Germinal center (tissue), 1 donor: ENCODE measurements around the gene CREB3L1.

Experiments used
- DNase-seq: peaks from one replicate; pipeline ENCODE4 v3.0.0; 2012; ENCODE audit warnings: mixed read lengths, low spot score

Gene CREB3L1

GRCh38 chr11:46366661-46367161 is 89.2 kb downstream of the CREB3L1 start:
- no peak for DNase-seq

GRCh38 chr11:46367244-46367915 is 89.9 kb downstream of the CREB3L1 start:
- DNase-seq: peak; percentile 66

- DNase-seq: no peak
Observed at GRCh38 chr11:46367916-46368267, 90.4 kb downstream of the CREB3L1 start.

GRCh38 chr11:46369458-46370152 is 92.1 kb downstream of the CREB3L1 start:
- peak; percentile 63 for DNase-seq

- DNase-seq: no peak
Observed at GRCh38 chr11:46370253-46370652, 92.8 kb downstream of the CREB3L1 start.
